BLaER1 (cell line): Measurements from ENCODE around the gene CACNA1C.
A peak's percentile ranks its signal among the peaks of the same experiment; 100 is the strongest.

Experiments used
- H3K27ac ChIP-seq: shearing (Covaris generic); formaldehyde crosslinking; 2 replicates; pipeline ENCODE4 v1.8.1; 2022
- H3K27me3 ChIP-seq: shearing (Covaris generic); formaldehyde crosslinking; 2 replicates; pipeline ENCODE4 v1.8.1; 2022
- H3K36me3 ChIP-seq: shearing (Covaris generic); formaldehyde crosslinking; 2 replicates; pipeline ENCODE4 v1.8.1; 2022
- H3K4me1 ChIP-seq: shearing (Covaris generic); formaldehyde crosslinking; 2 replicates; pipeline ENCODE4 v1.8.1; 2022
- H3K4me2 ChIP-seq: shearing (Covaris generic); formaldehyde crosslinking; 2 replicates; pipeline ENCODE4 v1.8.1; 2022
- H3K4me3 ChIP-seq: shearing (Covaris generic); formaldehyde crosslinking; 2 replicates; pipeline ENCODE4 v1.8.1; 2022
- H3K9ac ChIP-seq: shearing (Covaris generic); formaldehyde crosslinking; 2 replicates; pipeline ENCODE4 v1.8.1; 2022
- H3K9me3 ChIP-seq: shearing (Covaris generic); formaldehyde crosslinking; 2 replicates; pipeline ENCODE4 v1.8.1; 2022
- H4K20me1 ChIP-seq: shearing (Covaris generic); formaldehyde crosslinking; 2 replicates; pipeline ENCODE4 v1.8.1; 2022
- Cebpa-rat ChIP-seq: shearing (Covaris generic); IDR thresholded peaks from 2 replicates; pipeline ENCODE4 v1.8.1; 2022

The CACNA1C gene

GRCh38 chr12:2295941-2296461 lies 243.2 kb downstream of the CACNA1C start:
- Histone ChIP-seq H3K4me1 (peaks cover 68% of the 10 kb centered on the region), H3K27ac (peak overlapping the region; percentile 79), H3K36me3 (no peaks in the 10 kb centered on the region), H4K20me1 (no peaks in the 10 kb centered on the region), H3K4me3 (peak overlapping the region; percentile 36), H3K27me3 (no peaks in the 10 kb centered on the region), H3K9ac (peak overlapping the region; percentile 50), H3K4me2 (peak overlapping the region; percentile 89), H3K9me3 (no peaks in the 10 kb centered on the region)
- TF ChIP-seq Cebpa-rat: no peak

GRCh38 chr12:2297004-2297403 lies 244.2 kb downstream of the CACNA1C start:
- H3K9ac ChIP-seq: peak overlapping the region; percentile 50
- TF ChIP-seq Cebpa-rat: no peak

GRCh38 chr12:2297658-2298057 lies 244.9 kb downstream of the CACNA1C start:
- no peaks in the 10 kb centered on the region for H3K36me3 ChIP-seq
- H3K27me3 ChIP-seq: no peaks in the 10 kb centered on the region
- H3K9me3 ChIP-seq: no peaks in the 10 kb centered on the region
- no peak for TF ChIP-seq Cebpa-rat
- H4K20me1 ChIP-seq: no peaks in the 10 kb centered on the region
- peak overlapping the region; percentile 89 for H3K4me2 ChIP-seq
- H3K4me1 ChIP-seq: peaks cover 85% of the 10 kb centered on the region
- peak overlapping the region; percentile 50 for H3K9ac ChIP-seq
- no peak overlapping the region for H3K4me3 ChIP-seq
- peak overlapping the region; percentile 79 for H3K27ac ChIP-seq

More at GRCh38 chr12:2297004-2297403, 244.2 kb downstream of the CACNA1C start:
- Histone ChIP-seq H3K36me3 (no peaks in the 10 kb centered on the region), H4K20me1 (no peaks in the 10 kb centered on the region), H3K27me3 (no peaks in the 10 kb centered on the region), H3K4me3 (peak overlapping the region; percentile 36), H3K9me3 (no peaks in the 10 kb centered on the region), H3K4me2 (peak overlapping the region; percentile 89), H3K27ac (peak overlapping the region; percentile 79), H3K4me1 (peaks cover 78% of the 10 kb centered on the region)

- H3K4me1 ChIP-seq: peaks cover 95% of the 10 kb centered on the region
- H3K9ac ChIP-seq: peak overlapping the region; percentile 11; the same call in 1 of the 2 replicates
- no peaks in the 10 kb centered on the region for H3K27me3 ChIP-seq
- peak overlapping the region; percentile 79 for H3K27ac ChIP-seq
- H3K4me3 ChIP-seq: no peak overlapping the region
- TF ChIP-seq Cebpa-rat: no peak
- H4K20me1 ChIP-seq: no peaks in the 10 kb centered on the region
- no peaks in the 10 kb centered on the region for H3K36me3 ChIP-seq
- peak overlapping the region; percentile 89 for H3K4me2 ChIP-seq
- no peaks in the 10 kb centered on the region for H3K9me3 ChIP-seq
Observed at GRCh38 chr12:2298556-2299200, 245.9 kb downstream of the CACNA1C start.

- Histone ChIP-seq H3K9me3 (no peaks in the 10 kb centered on the region), H3K27me3 (no peaks in the 10 kb centered on the region), H3K36me3 (no peaks in the 10 kb centered on the region), H3K27ac (peak overlapping the region; percentile 79), H3K4me3 (no peak overlapping the region), H3K4me2 (peak overlapping the region; percentile 89), H3K4me1 (peaks cover 98% of the 10 kb centered on the region), H3K9ac (peak overlapping the region; percentile 11; the same call in 1 of the 2 replicates), H4K20me1 (no peaks in the 10 kb centered on the region)
- no peak for TF ChIP-seq Cebpa-rat
Observed at GRCh38 chr12:2299206-2299605, 246.4 kb downstream of the CACNA1C start.

- Histone ChIP-seq H4K20me1 (no peaks in the 10 kb centered on the region), H3K36me3 (no peaks in the 10 kb centered on the region), H3K9ac (no peak overlapping the region), H3K27ac (no peak overlapping the region), H3K4me1 (peaks cover 98% of the 10 kb centered on the region), H3K27me3 (no peaks in the 10 kb centered on the region), H3K4me2 (no peak overlapping the region), H3K9me3 (no peaks in the 10 kb centered on the region), H3K4me3 (no peak overlapping the region)
- TF ChIP-seq Cebpa-rat: no peak
Observed at GRCh38 chr12:2300168-2300567, 247.4 kb downstream of the CACNA1C start.

GRCh38 chr12:2300886-2301285 lies 248.1 kb downstream of the CACNA1C start:
- peaks cover 98% of the 10 kb centered on the region for H3K4me1 ChIP-seq
- H3K4me2 ChIP-seq: peak overlapping the region; percentile 31; the same call in 1 of the 2 replicates
- TF ChIP-seq Cebpa-rat: no peak
- H4K20me1 ChIP-seq: no peaks in the 10 kb centered on the region
- no peak overlapping the region for H3K27ac ChIP-seq
- no peak overlapping the region for H3K4me3 ChIP-seq
- H3K27me3 ChIP-seq: no peaks in the 10 kb centered on the region
- no peak overlapping the region for H3K9ac ChIP-seq
- no peaks in the 10 kb centered on the region for H3K36me3 ChIP-seq
- no peaks in the 10 kb centered on the region for H3K9me3 ChIP-seq

GRCh38 chr12:2301531-2302461 lies 249.0 kb downstream of the CACNA1C start:
- no peaks in the 10 kb centered on the region for H3K36me3 ChIP-seq
- H3K4me1 ChIP-seq: peaks cover 98% of the 10 kb centered on the region
- H4K20me1 ChIP-seq: no peaks in the 10 kb centered on the region
- no peak overlapping the region for H3K4me3 ChIP-seq
- H3K9ac ChIP-seq: 0 out of 2 replicates have a peak overlapping the region, but pooled peaks have one; percentile 9
- no peaks in the 10 kb centered on the region for H3K9me3 ChIP-seq
- H3K27ac ChIP-seq: no peak overlapping the region
- peak overlapping the region; percentile 31 for H3K4me2 ChIP-seq
- no peaks in the 10 kb centered on the region for H3K27me3 ChIP-seq
- no peak for TF ChIP-seq Cebpa-rat

- Histone ChIP-seq H3K4me1 (peaks cover 98% of the 10 kb centered on the region), H3K9ac (no peak overlapping the region), H3K36me3 (no peaks in the 10 kb centered on the region), H3K9me3 (no peaks in the 10 kb centered on the region), H3K27ac (peak overlapping the region; percentile 69; the same call in 1 of the 2 replicates), H3K4me2 (peak overlapping the region; percentile 85), H3K27me3 (no peaks in the 10 kb centered on the region), H4K20me1 (no peaks in the 10 kb centered on the region), H3K4me3 (no peak overlapping the region)
- TF ChIP-seq Cebpa-rat: no peak
Observed at GRCh38 chr12:2302711-2303580, 250.2 kb downstream of the CACNA1C start.
